IMR-90 (cell line): ENCODE data around the gene NHP2. TPM values are rescaled to one million over a fixed set of nuclear protein-coding genes. Genes with fewer than 3 reads are reported as not detected.

ENCODE experiments used
- ATAC-seq: fragments of 200-7000 bp; cut with Tn5 transposase; 2 replicates; pipeline ENCODE4 v1.9.1; 2020; ENCODE audit warnings: low read depth, mild to moderate bottlenecking, moderate library complexity
- BruUV-seq: library from RNA; stranded (reverse); fragments of 400-500 nt; replicated peaks from 2 replicates; lab custom pipeline; 2021; lab: Mats Ljungman, UMichigan
- CTCF ChIA-PET: fragments of 300-600 bp; formaldehyde crosslinking; extraction: SDS; loops from one replicate; lab custom pipeline; 2021; ENCODE audit warnings: antibody characterized with exemption; lab: Yijun Ruan, JAX
- POLR2A ChIA-PET: fragments of 300-600 bp; sonication (Branson Sonifier 250); formaldehyde crosslinking; loops from one replicate; lab custom pipeline; 2022; ENCODE audit warnings: antibody characterized with exemption; ENCODE audit not compliant: unreplicated experiment; lab: Charles Lee
- DNase-seq: peaks from one replicate; pipeline ENCODE4 v3.0.0; 2013
- H2AFZ ChIP-seq: replicated peaks from 2 replicates; pipeline ENCODE3; 2013; ENCODE audit warnings: low read length, mild to moderate bottlenecking; ENCODE audit not compliant: poor library complexity
- H2AK5ac ChIP-seq: 2 replicates; pipeline ENCODE4 v1.6.1; 2013; ENCODE audit warnings: low read depth, low read length, inconsistent platforms
- H2AK9ac ChIP-seq: replicated peaks from 2 replicates; pipeline ENCODE3; 2013; ENCODE audit warnings: mild to moderate bottlenecking, low read depth, low read length, moderate library complexity; ENCODE audit not compliant: poor library complexity
- H2BK120ac ChIP-seq: 2 replicates; pipeline ENCODE4 v1.6.1; 2013; ENCODE audit warnings: low read depth, low read length, inconsistent platforms
- H2BK15ac ChIP-seq: 3 replicates; pipeline ENCODE4 v1.6.1; 2013; ENCODE audit warnings: low read depth, low read length, inconsistent platforms
- H2BK20ac ChIP-seq: 2 replicates; pipeline ENCODE4 v1.6.1; 2013; ENCODE audit warnings: low read depth, mild to moderate bottlenecking, inconsistent platforms, low read length, moderate library complexity
- H2BK5ac ChIP-seq: 2 replicates; pipeline ENCODE4 v1.6.1; 2013; ENCODE audit warnings: mild to moderate bottlenecking, low read depth, low read length, inconsistent platforms; ENCODE audit not compliant: poor library complexity, severe bottlenecking
- H3K14ac ChIP-seq: replicated peaks from 2 replicates; pipeline ENCODE4 v1.6.1; 2013; ENCODE audit warnings: low read depth, low read length, inconsistent platforms
- H3K18ac ChIP-seq: 2 replicates; pipeline ENCODE4 v1.6.1; 2013; ENCODE audit warnings: low read depth, low read length, control low read depth
- H3K23ac ChIP-seq: 2 replicates; pipeline ENCODE4 v1.6.1; 2013; ENCODE audit warnings: low read depth, low read length, inconsistent platforms
- H3K27ac ChIP-seq: 2 replicates; pipeline ENCODE4 v1.5.1; 2013; ENCODE audit warnings: mild to moderate bottlenecking, control low read depth, low read length; ENCODE audit not compliant: insufficient read depth
- H3K27me3 ChIP-seq: 2 replicates; pipeline ENCODE4 v1.6.1; 2013; ENCODE audit warnings: low read length; ENCODE audit not compliant: control insufficient read depth, insufficient read depth
- H3K36me3 ChIP-seq: 2 replicates; pipeline ENCODE4 v1.6.1; 2013; ENCODE audit warnings: low read length, mixed read lengths; ENCODE audit not compliant: control insufficient read depth, insufficient read depth
- H3K4ac ChIP-seq: 2 replicates; pipeline ENCODE4 v1.6.1; 2013; ENCODE audit warnings: low read depth, low read length, inconsistent platforms
- H3K4me1 ChIP-seq: 2 replicates; pipeline ENCODE4 v1.6.1; 2013; ENCODE audit warnings: low read length, mixed read lengths; ENCODE audit not compliant: control insufficient read depth, insufficient read depth
- H3K4me2 ChIP-seq: 2 replicates; pipeline ENCODE4 v1.6.1; 2013; ENCODE audit warnings: low read depth, mild to moderate bottlenecking, control low read depth, low read length, moderate library complexity
- H3K4me3 ChIP-seq: 2 replicates; pipeline ENCODE4 v1.5.1; 2013; ENCODE audit warnings: low read depth, mild to moderate bottlenecking, control low read depth, low read length, moderate library complexity; ENCODE audit not compliant: insufficient read depth
- H3K56ac ChIP-seq: 2 replicates; pipeline ENCODE4 v1.6.1; 2013; ENCODE audit warnings: low read length, inconsistent platforms; ENCODE audit not compliant: insufficient read depth; ENCODE audit errors: extremely low read depth
- H3K79me1 ChIP-seq, 2 experiments: 2 replicates each; pipeline ENCODE4 v1.6.1; 2013; ENCODE audit warnings: low read length in 2 of 2, inconsistent platforms in 1 of 2, low read depth in 1 of 2
- H3K9ac ChIP-seq: 2 replicates; pipeline ENCODE4 v1.6.1; 2013; ENCODE audit warnings: low read depth, low read length, control low read depth
- H3K9me1 ChIP-seq: 2 replicates; pipeline ENCODE4 v1.6.1; 2013; ENCODE audit warnings: low read length, inconsistent platforms; ENCODE audit not compliant: insufficient read depth
- H3K9me3 ChIP-seq: 2 replicates; pipeline ENCODE4 v1.6.1; 2013; ENCODE audit warnings: low read length; ENCODE audit not compliant: control insufficient read depth, insufficient read depth
- H4K20me1 ChIP-seq: 2 replicates; pipeline ENCODE4 v1.6.1; 2013; ENCODE audit warnings: low read length, inconsistent platforms; ENCODE audit not compliant: insufficient read depth
- H4K5ac ChIP-seq: 2 replicates; pipeline ENCODE4 v1.6.1; 2013; ENCODE audit warnings: mild to moderate bottlenecking, low read depth, low read length, control low read depth
- H4K8ac ChIP-seq, 2 experiments: 2 replicates each; pipeline ENCODE4 v1.6.1; 2013; ENCODE audit warnings: low read depth in 2 of 2, low read length in 2 of 2, control low read depth in 1 of 2, inconsistent platforms in 1 of 2
- H4K91ac ChIP-seq: 2 replicates; pipeline ENCODE4 v1.6.1; 2013; ENCODE audit warnings: low read depth, low read length, inconsistent platforms; ENCODE audit not compliant: insufficient read depth
- FOS ChIP-seq: fragments of 150-350 bp; IDR thresholded peaks from 2 replicates; pipeline ENCODE4 v1.6.1; 2016; ENCODE audit warnings: low read depth, low read length
- NFE2L2 ChIP-seq: fragments of 150-350 bp; IDR thresholded peaks from 2 replicates; pipeline ENCODE4 v1.6.1; 2016; ENCODE audit warnings: low read depth, mild to moderate bottlenecking, low read length
- POLR2A ChIP-seq: IDR thresholded peaks from 2 replicates; pipeline ENCODE4 v1.6.1; 2012; ENCODE audit warnings: mild to moderate bottlenecking, low read depth, low read length
- RAD21 ChIP-seq: IDR thresholded peaks from 2 replicates; pipeline ENCODE4 v1.6.1; 2012; ENCODE audit warnings: low read length, improper control_type of control experiment
- SMC3 ChIP-seq: fragments of 150-350 bp; IDR thresholded peaks from 2 replicates; pipeline ENCODE4 v1.6.1; 2016; ENCODE audit warnings: low read depth, mild to moderate bottlenecking, antibody characterized with exemption, low read length, moderate library complexity
- WGBS, 2 experiments: methylation state at CpG; one replicate each; pipeline versions ENCODE4 v1.1.5 to v1.1.7; 2013; ENCODE audit warnings: missing lambda C conversion rate in 2 of 2; ENCODE audit not compliant: insufficient read length in 1 of 2; ENCODE audit errors: extremely low coverage in 2 of 2; 5-methylcytosine and 5-hydroxymethylcytosine counted together
- dilution Hi-C: fragments of 300-500 bp; cut with HindIII; formaldehyde crosslinking; loops from one replicate; pipeline ENCODE4 v1.14.3; 2018; ENCODE audit warnings: low sequenced_read_pairs; ENCODE audit not compliant: unreplicated experiment
- in situ Hi-C: fragments of 300-500 bp; cut with MboI; formaldehyde crosslinking; loops from 3 replicates; pipeline ENCODE4 v1.14.3; 2019; ENCODE audit warnings: low sequenced_read_pairs, inconsistent platforms, mixed read lengths
- intact Hi-C: fragments of 100-400 bp; cut with micrococcal nuclease; formaldehyde crosslinking; loops from 2 replicates; pipeline ENCODE4 v1.10.0; 2022
- polyA plus RNA-seq, 3 experiments: library from polyadenylated mRNA; depleted of rRNA; stranded (reverse); fragments of >200 nt; gene quantifications; 2 replicates each; pipeline ENCODE4 v1.2.3, GENCODE V29; 2012; ENCODE audit warnings: low replicate concordance in 1 of 3
- total RNA-seq: library from RNA; depleted of rRNA; stranded (reverse); fragments of >200 nt; gene quantifications from 2 replicates; pipeline ENCODE4 v1.2.3, GENCODE V29; 2012

Gene NHP2
- total and polyA plus RNA-seq, 2 of the 4 experiments (the other 2 are of a cell fraction): 180 to 278 TPM

- no peak overlapping the region; the same call in 1 of the 2 replicates for H2AK5ac ChIP-seq
- H3K9ac ChIP-seq: no peak overlapping the region
- no peaks in the 10 kb centered on the region for H3K9me3 ChIP-seq
- DNase-seq: no peak
- no peak overlapping the region for H2BK5ac ChIP-seq
- H2BK15ac ChIP-seq: no peak overlapping the region
- H3K36me3 ChIP-seq: no peaks in the 10 kb centered on the region
- no peak overlapping the region for H3K14ac ChIP-seq
- no peak overlapping the region; the same call in 1 of the 2 replicates for H3K4me2 ChIP-seq
- no peak overlapping the region for H3K4ac ChIP-seq
- H4K5ac ChIP-seq: no peak overlapping the region
- no peaks in the 10 kb centered on the region for H3K9me1 ChIP-seq
- H3K18ac ChIP-seq: no peak overlapping the region
- ChIA-PET CTCF (no interaction called here), POLR2A (no interaction called here)
- H4K20me1 ChIP-seq: no peaks in the 10 kb centered on the region
- no peak overlapping the region for H2BK20ac ChIP-seq
- no peak; the same call in 1 of the 2 replicates for ATAC-seq
- H3K79me1 ChIP-seq: no peaks in the 10 kb centered on the region
- peak overlapping the region; percentile 21 for H2AFZ ChIP-seq
- dilution Hi-C loops: no loop called here
- no TSS peak for BruUV-seq
- no peak overlapping the region for H3K23ac ChIP-seq
- no peak overlapping the region for H4K91ac ChIP-seq
- no peak overlapping the region for H4K8ac ChIP-seq
- 36% methylated on average over 8 of the region's 28 CpGs; no CpG with 5 or more reads in 1 of the 2 experiments for WGBS, 2 experiments
- no peak overlapping the region for H3K4me3 ChIP-seq
- H3K27me3 ChIP-seq: peaks cover 47% of the 10 kb centered on the region
- intact Hi-C loops: no loop called here
- no peak overlapping the region for H3K56ac ChIP-seq
- H3K4me1 ChIP-seq: no peaks in the 10 kb centered on the region; the same call in 1 of the 2 replicates
- TF ChIP-seq RAD21: no peak
- no peak for TF ChIP-seq POLR2A
- no peak for TF ChIP-seq NFE2L2
- no peak for TF ChIP-seq SMC3
- TF ChIP-seq FOS: no peak
- H3K27ac ChIP-seq: no peak overlapping the region
- H2AK9ac ChIP-seq: no peak overlapping the region
- in situ Hi-C loops: no loop called here
- H2BK120ac ChIP-seq: no peak overlapping the region
Measured at GRCh38 chr5:178114325-178115135, 39.2 kb downstream of the NHP2 start.
